GM12878 (cell line): ENCODE measurements around the gene LTBP3. TPM values are rescaled to one million over a fixed set of nuclear protein-coding genes. Genes with fewer than 3 reads are reported as not detected.
A peak's percentile ranks its signal among the peaks of the same experiment; 100 is the strongest.

Source experiments
- ATF2 ChIP-seq: IDR thresholded peaks from 2 replicates; pipeline ENCODE4 v1.6.1; 2012; ENCODE audit warnings: low read length, inconsistent platforms
- ATF3 ChIP-seq: IDR thresholded peaks from 2 replicates; pipeline ENCODE4 v1.6.1; 2011; ENCODE audit warnings: low read depth, mild to moderate bottlenecking, low read length, moderate library complexity, borderline replicate concordance; ENCODE audit errors: extremely low read depth
- ATF7 ChIP-seq: fragments of 450-650 bp; IDR thresholded peaks from 2 replicates; pipeline ENCODE4 v1.6.1; 2016; ENCODE audit warnings: low read depth, mild to moderate bottlenecking
- BCL3 ChIP-seq: IDR thresholded peaks from 2 replicates; pipeline ENCODE4 v1.6.1; 2011; ENCODE audit warnings: borderline replicate concordance, low read depth, mild to moderate bottlenecking, moderate library complexity, low read length; ENCODE audit not compliant: insufficient read depth, poor library complexity, severe bottlenecking
- BHLHE40 ChIP-seq, 2 experiments: fragments of 450-650 bp in 1 of 2; IDR thresholded peaks; 2 replicates each; pipeline ENCODE4 v1.6.1; 2011 to 2017; ENCODE audit warnings: low read depth in 2 of 2, borderline replicate concordance in 1 of 2, improper control_type of control experiment in 1 of 2, low read length in 1 of 2, mild to moderate bottlenecking in 1 of 2
- CBFB ChIP-seq: IDR thresholded peaks from 2 replicates; pipeline ENCODE4 v1.6.1; 2016; ENCODE audit warnings: antibody characterized with exemption, low read depth
- CHD1 ChIP-seq: IDR thresholded peaks from 2 replicates; pipeline ENCODE4 v1.6.1; 2012; ENCODE audit warnings: low read depth, low read length, improper control_type of control experiment
- EED ChIP-seq: sonication (generic); IDR thresholded peaks from 2 replicates; pipeline ENCODE4 v1.6.1; 2016; ENCODE audit warnings: antibody characterized with exemption, low read depth
- EGR1 ChIP-seq, 2 experiments: IDR thresholded peaks; 1 replicate in 1 of 2; 2 replicates in 1 of 2; pipeline ENCODE4 v1.6.1; 2011 to 2012; ENCODE audit warnings: low read depth in 2 of 2, low read length in 2 of 2, borderline replicate concordance in 1 of 2, mild to moderate bottlenecking in 1 of 2, moderate library complexity in 1 of 2
- IKZF1 ChIP-seq: fragments of 450-650 bp; conservative IDR thresholded peaks from 2 replicates; pipeline ENCODE4 v1.6.1; 2017; ENCODE audit warnings: antibody characterized with exemption, mild to moderate bottlenecking
- IRF5 ChIP-seq: fragments of 450-650 bp; IDR thresholded peaks from 2 replicates; pipeline ENCODE4 v1.6.1; 2017; ENCODE audit warnings: borderline replicate concordance
- JUNB ChIP-seq: IDR thresholded peaks from 2 replicates; pipeline ENCODE4 v1.6.1; 2016; ENCODE audit warnings: antibody characterized with exemption, mild to moderate bottlenecking
- KLF5 ChIP-seq: fragments of 450-650 bp; IDR thresholded peaks from 2 replicates; pipeline ENCODE4 v1.6.1; 2014; ENCODE audit warnings: mild to moderate bottlenecking; ENCODE audit not compliant: partially characterized antibody
- MTA3 ChIP-seq: IDR thresholded peaks from 2 replicates; pipeline ENCODE4 v1.6.1; 2012; ENCODE audit warnings: low read length, inconsistent platforms, borderline replicate concordance
- POLR2AphosphoS2 ChIP-seq: IDR thresholded peaks from 2 replicates; pipeline ENCODE4 v1.6.1; 2011; ENCODE audit warnings: low read depth, mild to moderate bottlenecking, low read length, improper control_type of control experiment, moderate library complexity
- RUNX3 ChIP-seq: IDR thresholded peaks from 2 replicates; pipeline ENCODE4 v1.6.1; 2012; ENCODE audit warnings: low read length, inconsistent platforms
- SP1 ChIP-seq: IDR thresholded peaks from one replicate; pipeline ENCODE4 v1.6.1; 2011; ENCODE audit warnings: low read depth, low read length
- SPI1 ChIP-seq: IDR thresholded peaks from 2 replicates; pipeline ENCODE4 v1.6.1; 2011; ENCODE audit warnings: low read depth, mild to moderate bottlenecking, low read length, moderate library complexity, borderline replicate concordance; ENCODE audit not compliant: insufficient read depth
- STAT1 ChIP-seq: fragments of 450-650 bp; conservative IDR thresholded peaks from 2 replicates; pipeline ENCODE4 v1.6.1; 2014; ENCODE audit warnings: antibody characterized with exemption, mild to moderate bottlenecking
- TBL1XR1 ChIP-seq: IDR thresholded peaks from 2 replicates; pipeline ENCODE4 v1.6.1; 2012; ENCODE audit warnings: low read depth, low read length, improper control_type of control experiment
- TCF12 ChIP-seq: IDR thresholded peaks from 2 replicates; pipeline ENCODE4 v1.6.1; 2011; ENCODE audit warnings: low read depth, mild to moderate bottlenecking, low read length
- ZBTB4 ChIP-seq: fragments of 450-650 bp; formaldehyde crosslinking; IDR thresholded peaks from 2 replicates; pipeline ENCODE4 v1.4.0; 2022; ENCODE audit warnings: mild to moderate bottlenecking, moderate library complexity
- polyA plus RNA-seq, 11 experiments: library from polyadenylated mRNA; depleted of rRNA in 4 of 11; unstranded in 6 of 11; stranded (reverse) in 5 of 11; fragments of >200 nt; fragmentation: Nextera tagmentation in 4 of 11; fragmentation: Illumina TruSeq in 1 of 11; extraction: Ambion mirVana in 4 of 11; extraction: Trizol in 1 of 11; gene quantifications; 1 replicate in 1 of 11; 2 replicates in 10 of 11; pipeline versions ENCODE4 v1.2.1 to v1.2.3, GENCODE V29; 2011 to 2016; ENCODE audit warnings: inconsistent platforms in 2 of 11, missing spikeins in 2 of 11, low read depth in 1 of 11
- total RNA-seq, 4 experiments: library from RNA; depleted of rRNA in 3 of 4; stranded (reverse); fragments of >200 nt in 3 of 4; fragmentation: Illumina TruSeq in 1 of 4; extraction: Trizol in 1 of 4; gene quantifications; 2 replicates each; pipeline versions ENCODE4 v1.2.1 to v1.2.3, GENCODE V29; 2013 to 2021

Gene LTBP3
- total and polyA plus RNA-seq, 10 of the 15 experiments (the other 5 are each of a cell fraction or from before 2014, with no cell fraction given) = 2.2 to 12.2 (median 6.2) TPM; not detected in 2

DNA sequence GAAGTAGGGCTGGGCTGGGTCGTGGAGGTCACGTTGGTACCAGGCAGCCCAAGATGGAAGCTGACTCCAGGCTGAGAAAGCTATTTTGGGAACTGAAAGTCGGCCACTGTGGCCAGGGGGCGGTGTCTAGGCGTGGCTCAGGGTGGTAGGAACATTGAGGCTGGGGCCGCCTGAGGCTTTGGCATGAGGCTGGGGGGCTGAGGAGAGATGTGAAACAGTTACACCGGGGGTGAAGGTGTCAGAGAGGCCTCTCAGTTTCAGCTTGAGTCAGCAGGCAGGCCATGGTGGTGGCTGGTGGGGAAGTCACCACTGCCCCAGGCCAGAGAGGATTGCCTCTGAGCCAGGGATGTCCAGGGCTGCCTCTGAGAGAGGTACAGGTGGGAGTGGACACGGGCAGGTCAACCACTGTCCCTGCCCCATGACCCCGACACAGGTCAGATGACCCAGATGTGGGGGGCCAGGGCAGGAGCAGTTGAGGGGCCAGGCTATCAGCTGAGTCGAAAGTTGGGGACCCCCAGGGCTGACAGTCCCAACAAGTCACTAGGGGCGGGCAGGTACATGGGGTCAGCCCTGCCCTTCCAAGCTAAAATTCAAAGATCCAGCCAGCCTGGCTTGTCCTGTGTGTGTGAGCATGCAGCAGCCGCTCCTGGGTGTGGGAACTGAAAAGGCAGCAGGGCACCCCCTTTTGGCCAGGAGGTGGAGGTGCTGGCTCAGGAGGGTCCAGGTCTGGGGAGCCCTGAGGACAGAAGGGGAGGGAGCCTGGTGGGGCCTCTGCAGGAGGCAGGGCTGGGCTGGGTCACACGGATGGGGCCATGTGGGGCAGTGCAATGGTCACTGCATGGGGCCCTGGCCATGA lies 30.3 kb upstream of the LTBP3 start (continued):
- TF ChIP-seq ZBTB4 (no peak), KLF5 (peak; percentile 16), STAT1 (0 out of 2 replicates have a peak, but pooled peaks have one; percentile 38), BHLHE40 (IDR thresholded peaks at IDR 0.05; ENCODE audit: borderline replicate concordance in 1 of 2, low read depth in 2 of 2, low read length in 1 of 2) (peak; percentile 68 to 88), JUNB (peak; percentile 92), TBL1XR1 (peak; percentile 77; the same call in 1 of the 2 replicates), ATF3 (no peak), TCF12 (peak; percentile 54; the same call in 1 of the 2 replicates), IKZF1 (peak; percentile 99), EGR1 (IDR thresholded peaks at IDR 0.05; ENCODE audit: borderline replicate concordance in 1 of 2, low read depth in 2 of 2, low read length in 2 of 2) (peak in 1 of 2 experiments; percentile 65; a peak in 1 of 3 replicates), SP1 (peak; percentile 87), ATF2 (peak; percentile 45; the same call in 1 of the 2 replicates), BCL3 (peak; percentile 72), RUNX3 (peak; percentile 92), CHD1 (no peak), IRF5 (no peak), MTA3 (peak; percentile 21; the same call in 1 of the 2 replicates), EED (peak; percentile 98), CBFB (peak; percentile 89), SPI1 (peak; percentile 85), POLR2AphosphoS2 (no peak), ATF7 (peak; percentile 85)
